IMR-90 (cell line): ENCODE data around the gene FOXR1.
A peak's percentile ranks its signal among the peaks of the same experiment; 100 is the strongest.

Experiments used
- BHLHE40 ChIP-seq: fragments of 150-350 bp; IDR thresholded peaks from 2 replicates; pipeline ENCODE4 v1.6.1; 2016; ENCODE audit warnings: mild to moderate bottlenecking, low read depth, low read length
- CEBPB ChIP-seq: IDR thresholded peaks from 2 replicates; pipeline ENCODE4 v1.6.1; 2012; ENCODE audit warnings: low read depth, low read length, improper control_type of control experiment
- CHD1 ChIP-seq: IDR thresholded peaks from 2 replicates; pipeline ENCODE4 v1.6.1; 2012; ENCODE audit warnings: low read depth, low read length, improper control_type of control experiment
- FOS ChIP-seq: fragments of 150-350 bp; IDR thresholded peaks from 2 replicates; pipeline ENCODE4 v1.6.1; 2016; ENCODE audit warnings: low read depth, low read length
- MAZ ChIP-seq: IDR thresholded peaks from 2 replicates; pipeline ENCODE4 v1.6.1; 2012; ENCODE audit warnings: low read depth, mild to moderate bottlenecking, low read length, improper control_type of control experiment, moderate library complexity, borderline replicate concordance
- MXI1 ChIP-seq: IDR thresholded peaks from 2 replicates; pipeline ENCODE4 v1.6.1; 2012; ENCODE audit warnings: low read depth, mild to moderate bottlenecking, low read length, moderate library complexity, borderline replicate concordance
- NFE2L2 ChIP-seq: fragments of 150-350 bp; IDR thresholded peaks from 2 replicates; pipeline ENCODE4 v1.6.1; 2016; ENCODE audit warnings: low read depth, mild to moderate bottlenecking, low read length
- POLR2A ChIP-seq: IDR thresholded peaks from 2 replicates; pipeline ENCODE4 v1.6.1; 2012; ENCODE audit warnings: mild to moderate bottlenecking, low read depth, low read length
- RAD21 ChIP-seq: IDR thresholded peaks from 2 replicates; pipeline ENCODE4 v1.6.1; 2012; ENCODE audit warnings: low read length, improper control_type of control experiment
- RCOR1 ChIP-seq: IDR thresholded peaks from 2 replicates; pipeline ENCODE4 v1.6.1; 2012; ENCODE audit warnings: mild to moderate bottlenecking, low read length, improper control_type of control experiment; ENCODE audit not compliant: insufficient replicate concordance
- RFX5 ChIP-seq: IDR thresholded peaks from 2 replicates; pipeline ENCODE4 v1.8.0; 2012; ENCODE audit warnings: low read depth, mild to moderate bottlenecking, low read length, moderate library complexity
- SMC3 ChIP-seq: fragments of 150-350 bp; IDR thresholded peaks from 2 replicates; pipeline ENCODE4 v1.6.1; 2016; ENCODE audit warnings: low read depth, mild to moderate bottlenecking, antibody characterized with exemption, low read length, moderate library complexity
- TF ChIP-seq, protein P1 (sequence below): conservative IDR thresholded peaks from 2 replicates; pipeline ENCODE4 v1.5.1; 2012; ENCODE audit warnings: mild to moderate bottlenecking, low read depth, low read length, improper control_type of control experiment
- TF ChIP-seq, protein P2 (sequence below): fragments of 150-350 bp; IDR thresholded peaks from 2 replicates; pipeline ENCODE4 v1.6.1; 2016; ENCODE audit warnings: low read depth, mild to moderate bottlenecking, low read length, moderate library complexity, borderline replicate concordance

DNA sequence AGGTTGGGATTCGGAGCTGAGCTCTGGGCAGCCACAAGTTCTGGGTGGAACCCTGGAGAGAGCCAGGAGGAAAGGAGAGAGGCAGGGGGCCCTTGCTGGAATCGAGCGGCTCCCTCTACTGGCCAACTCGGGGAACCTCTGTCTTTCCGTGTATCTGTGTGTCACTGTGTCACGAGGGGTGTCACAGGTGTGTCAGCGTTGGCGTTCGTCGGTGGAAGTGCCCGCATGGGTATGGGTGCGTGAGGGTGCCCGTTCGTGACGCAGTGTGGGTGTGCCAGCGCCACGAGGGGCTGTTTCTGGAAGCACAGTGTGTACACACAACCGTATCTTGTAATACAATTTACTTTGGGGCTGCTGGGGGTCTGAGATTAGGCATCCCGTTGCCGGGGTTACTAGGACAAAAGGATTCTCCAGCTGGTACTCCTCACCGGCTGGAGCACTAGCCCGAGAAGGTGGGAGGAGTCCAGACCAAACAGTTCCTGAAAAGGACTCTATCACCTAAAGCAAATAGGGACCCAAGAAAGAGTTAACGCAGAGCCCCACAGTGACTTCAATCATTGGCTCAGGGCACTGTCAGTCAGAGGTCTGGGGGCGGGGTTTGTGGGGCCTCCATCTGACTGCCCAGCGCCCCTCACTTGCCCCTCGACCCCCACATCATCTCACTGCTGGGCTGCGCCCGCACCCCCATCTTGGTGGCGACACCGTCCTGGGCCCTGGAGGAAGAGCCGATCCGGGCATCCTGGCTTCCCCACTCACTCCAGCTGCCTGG, 43.3 kb upstream of the FOXR1 start:
- TF ChIP-seq, protein P1, sequence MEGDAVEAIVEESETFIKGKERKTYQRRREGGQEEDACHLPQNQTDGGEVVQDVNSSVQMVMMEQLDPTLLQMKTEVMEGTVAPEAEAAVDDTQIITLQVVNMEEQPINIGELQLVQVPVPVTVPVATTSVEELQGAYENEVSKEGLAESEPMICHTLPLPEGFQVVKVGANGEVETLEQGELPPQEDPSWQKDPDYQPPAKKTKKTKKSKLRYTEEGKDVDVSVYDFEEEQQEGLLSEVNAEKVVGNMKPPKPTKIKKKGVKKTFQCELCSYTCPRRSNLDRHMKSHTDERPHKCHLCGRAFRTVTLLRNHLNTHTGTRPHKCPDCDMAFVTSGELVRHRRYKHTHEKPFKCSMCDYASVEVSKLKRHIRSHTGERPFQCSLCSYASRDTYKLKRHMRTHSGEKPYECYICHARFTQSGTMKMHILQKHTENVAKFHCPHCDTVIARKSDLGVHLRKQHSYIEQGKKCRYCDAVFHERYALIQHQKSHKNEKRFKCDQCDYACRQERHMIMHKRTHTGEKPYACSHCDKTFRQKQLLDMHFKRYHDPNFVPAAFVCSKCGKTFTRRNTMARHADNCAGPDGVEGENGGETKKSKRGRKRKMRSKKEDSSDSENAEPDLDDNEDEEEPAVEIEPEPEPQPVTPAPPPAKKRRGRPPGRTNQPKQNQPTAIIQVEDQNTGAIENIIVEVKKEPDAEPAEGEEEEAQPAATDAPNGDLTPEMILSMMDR, result peak; percentile 88
- TF ChIP-seq POLR2A, result no peak
- TF ChIP-seq RFX5, result no peak
- peak; percentile 78 for TF ChIP-seq SMC3
- TF ChIP-seq FOS, result no peak; the same call in 1 of the 2 replicates
- TF ChIP-seq, protein P2, sequence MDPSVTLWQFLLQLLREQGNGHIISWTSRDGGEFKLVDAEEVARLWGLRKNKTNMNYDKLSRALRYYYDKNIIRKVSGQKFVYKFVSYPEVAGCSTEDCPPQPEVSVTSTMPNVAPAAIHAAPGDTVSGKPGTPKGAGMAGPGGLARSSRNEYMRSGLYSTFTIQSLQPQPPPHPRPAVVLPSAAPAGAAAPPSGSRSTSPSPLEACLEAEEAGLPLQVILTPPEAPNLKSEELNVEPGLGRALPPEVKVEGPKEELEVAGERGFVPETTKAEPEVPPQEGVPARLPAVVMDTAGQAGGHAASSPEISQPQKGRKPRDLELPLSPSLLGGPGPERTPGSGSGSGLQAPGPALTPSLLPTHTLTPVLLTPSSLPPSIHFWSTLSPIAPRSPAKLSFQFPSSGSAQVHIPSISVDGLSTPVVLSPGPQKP, result no peak
- TF ChIP-seq RAD21, result peak; percentile 81
- no peak for TF ChIP-seq CHD1
- peak; percentile 16 for TF ChIP-seq RCOR1
- peak; percentile 20; the same call in 1 of the 2 replicates for TF ChIP-seq BHLHE40
- TF ChIP-seq MXI1, result no peak
- no peak for TF ChIP-seq NFE2L2
- TF ChIP-seq MAZ, result peak; percentile 85; the same call in 1 of the 2 replicates
- no peak for TF ChIP-seq CEBPB
